Occipital lobe (tissue), 2 donors: Measurements from ENCODE around the gene NEURL2. TPM values are rescaled to one million over a fixed set of nuclear protein-coding genes. Genes with fewer than 3 reads are reported as not detected.
"Not testable (repeated sequence)": the region's sequence is repeated elsewhere in the genome, so short reads cannot be mapped to it uniquely, and the experiment has no call there.

Experiments used
- DNase-seq: peaks from one replicate; lab custom pipeline; 2025; lab: John Stamatoyannopoulos, UW
- total RNA-seq: library from RNA; depleted of rRNA; stranded (reverse); fragments of >200 nt; gene quantifications from one replicate; pipeline ENCODE4 v1.2.3, GENCODE V29; 2014

Gene NEURL2
- total RNA-seq, 1 donor from 2014 or later = 2.8 TPM

- DNase-seq = no peak
Measured at GRCh38 chr20:45874576-45874975, 16.4 kb downstream of the NEURL2 start.

- not testable (repeated sequence) for DNase-seq
Measured at GRCh38 chr20:45874104-45874481, 16.9 kb downstream of the NEURL2 start.

GRCh38 chr20:45873409-45874103, 17.5 kb downstream of the NEURL2 start:
- no peak for DNase-seq

- DNase-seq = no peak
Measured at GRCh38 chr20:45872626-45873025, 18.4 kb downstream of the NEURL2 start.

GRCh38 chr20:45867819-45868176, 23.2 kb downstream of the NEURL2 start:
- DNase-seq = no peak

GRCh38 chr20:45867136-45867818, 23.7 kb downstream of the NEURL2 start:
- DNase-seq = no peak

GRCh38 chr20:45866454-45866853, 24.6 kb downstream of the NEURL2 start:
- DNase-seq = no peak

GRCh38 chr20:45863543-45864470, 27.2 kb downstream of the NEURL2 start:
- no peak for DNase-seq

GRCh38 chr20:45861221-45862075, 29.6 kb downstream of the NEURL2 start:
- no peak for DNase-seq

- no peak for DNase-seq
Measured at GRCh38 chr20:45860560-45861220, 30.3 kb downstream of the NEURL2 start.

GRCh38 chr20:45859916-45860315, 31.1 kb downstream of the NEURL2 start:
- no peak for DNase-seq

GRCh38 chr20:45857882-45858216, 33.2 kb downstream of the NEURL2 start:
- DNase-seq = no peak

- DNase-seq = peak; percentile 96
Measured at GRCh38 chr20:45857114-45857881, 33.7 kb downstream of the NEURL2 start, which contains the start of the genes ACOT8 and ZSWIM3. ACOT8 (minus strand) TSS chr20:45857392; CDS start chr20:45857315, 77 bp downstream. ZSWIM3 (plus strand) TSS chr20:45857614; CDS start chr20:45857826, 212 bp downstream.

- no peak for DNase-seq
Measured at GRCh38 chr20:45853484-45853883, 37.5 kb downstream of the NEURL2 start.

GRCh38 chr20:45852326-45852725, 38.7 kb downstream of the NEURL2 start:
- no peak for DNase-seq

- DNase-seq = no peak
Measured at GRCh38 chr20:45851501-45851900, 39.5 kb downstream of the NEURL2 start.

- DNase-seq = no peak
Measured at GRCh38 chr20:45850926-45851325, 40.1 kb downstream of the NEURL2 start.

- no peak for DNase-seq
Measured at GRCh38 chr20:45850238-45850637, 40.8 kb downstream of the NEURL2 start.

GRCh38 chr20:45848969-45849582, 41.9 kb downstream of the NEURL2 start:
- no peak for DNase-seq
